Measurements from ENCODE around the gene DYNLT1. TPM values are rescaled to one million over a fixed set of nuclear protein-coding genes. Genes with fewer than 3 reads are reported as not detected.

The DYNLT1 gene
- total RNA-seq, 4 donors from 2014 or later, result 78.7 to 107 (median 87.4) TPM

DNA sequence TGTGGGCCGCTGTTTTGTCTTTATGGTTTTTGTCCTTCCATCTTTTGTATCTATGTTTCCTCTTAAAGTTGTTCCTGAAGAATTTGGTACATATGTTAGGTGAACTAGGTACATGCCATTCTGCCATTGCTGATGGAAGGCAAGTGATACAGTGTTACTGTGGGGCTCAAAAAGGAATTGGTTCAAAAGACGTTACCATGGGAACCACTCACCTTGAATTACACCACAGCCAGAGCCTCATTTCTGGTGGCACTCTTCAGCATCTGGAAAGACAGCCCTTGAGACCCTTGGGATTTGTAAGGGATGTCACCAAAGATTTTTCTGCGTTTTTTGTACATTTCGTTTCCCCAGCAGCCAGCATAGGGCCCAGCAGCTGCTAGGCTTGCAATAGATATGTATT, 52.7 kb downstream of the DYNLT1 start:
- no peaks in the 10 kb centered on the region for H3K9me3 ChIP-seq
- DNase-seq, result no peak
- intact Hi-C loops (cut with DNase I), result no loop called here
- no peaks in the 10 kb centered on the region for H3K4me1 ChIP-seq
- no peak overlapping the region for H3K4me3 ChIP-seq
- no peaks in the 10 kb centered on the region for H3K27me3 ChIP-seq
- H3K27ac ChIP-seq, result no peak overlapping the region
- WGBS, 2 donors, result 88 to 93% methylated on average over 4 of the region's 4 CpGs
- no peak for TF ChIP-seq POLR2A (IDR thresholded peaks at IDR 0.05)
- TF ChIP-seq, protein P1, sequence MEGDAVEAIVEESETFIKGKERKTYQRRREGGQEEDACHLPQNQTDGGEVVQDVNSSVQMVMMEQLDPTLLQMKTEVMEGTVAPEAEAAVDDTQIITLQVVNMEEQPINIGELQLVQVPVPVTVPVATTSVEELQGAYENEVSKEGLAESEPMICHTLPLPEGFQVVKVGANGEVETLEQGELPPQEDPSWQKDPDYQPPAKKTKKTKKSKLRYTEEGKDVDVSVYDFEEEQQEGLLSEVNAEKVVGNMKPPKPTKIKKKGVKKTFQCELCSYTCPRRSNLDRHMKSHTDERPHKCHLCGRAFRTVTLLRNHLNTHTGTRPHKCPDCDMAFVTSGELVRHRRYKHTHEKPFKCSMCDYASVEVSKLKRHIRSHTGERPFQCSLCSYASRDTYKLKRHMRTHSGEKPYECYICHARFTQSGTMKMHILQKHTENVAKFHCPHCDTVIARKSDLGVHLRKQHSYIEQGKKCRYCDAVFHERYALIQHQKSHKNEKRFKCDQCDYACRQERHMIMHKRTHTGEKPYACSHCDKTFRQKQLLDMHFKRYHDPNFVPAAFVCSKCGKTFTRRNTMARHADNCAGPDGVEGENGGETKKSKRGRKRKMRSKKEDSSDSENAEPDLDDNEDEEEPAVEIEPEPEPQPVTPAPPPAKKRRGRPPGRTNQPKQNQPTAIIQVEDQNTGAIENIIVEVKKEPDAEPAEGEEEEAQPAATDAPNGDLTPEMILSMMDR (IDR thresholded peaks at IDR 0.05), result no peak
- peaks cover 0 to 99% (median 22%) of the 10 kb centered on the region in 3 donors for H3K36me3 ChIP-seq

GRCh38 chr6:158591134-158591809, 53.3 kb downstream of the DYNLT1 start:
- H3K27me3 ChIP-seq, result no peaks in the 10 kb centered on the region
- no peak overlapping the region for H3K27ac ChIP-seq
- no peaks in the 10 kb centered on the region for H3K9me3 ChIP-seq
- no peak for DNase-seq
- intact Hi-C loops (cut with DNase I), result no loop called here
- no peak overlapping the region for H3K4me3 ChIP-seq
- no peak for TF ChIP-seq POLR2A (IDR thresholded peaks at IDR 0.05)
- TF ChIP-seq, protein P1 (IDR thresholded peaks at IDR 0.05), result no peak
- no peaks in the 10 kb centered on the region for H3K4me1 ChIP-seq
- 83 to 84% methylated on average over 7 of the region's 7 CpGs for WGBS, 2 donors
- H3K36me3 ChIP-seq, result peaks cover 2 to 99% (median 28%) of the 10 kb centered on the region in 3 donors

DNA sequence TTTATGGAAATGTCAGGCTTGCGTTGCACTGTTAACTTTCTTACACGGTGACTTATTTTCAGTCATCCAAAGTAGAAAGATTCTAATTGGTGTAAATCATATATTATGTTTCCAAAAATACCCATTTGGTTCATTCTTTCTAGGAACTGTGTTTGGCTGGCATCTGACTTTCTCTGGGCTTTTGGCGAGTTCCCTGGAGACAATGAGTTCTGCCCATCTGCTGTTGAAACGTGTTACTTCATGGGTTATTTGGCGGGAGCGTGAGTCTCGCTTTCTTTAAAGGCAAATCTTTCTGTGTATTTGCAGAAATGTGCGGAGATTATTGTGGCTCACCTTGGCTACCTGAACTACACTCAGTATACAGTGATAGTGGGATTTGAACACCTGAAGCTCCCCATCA, 55.2 kb downstream of the DYNLT1 start:
- no peak for DNase-seq

DNA sequence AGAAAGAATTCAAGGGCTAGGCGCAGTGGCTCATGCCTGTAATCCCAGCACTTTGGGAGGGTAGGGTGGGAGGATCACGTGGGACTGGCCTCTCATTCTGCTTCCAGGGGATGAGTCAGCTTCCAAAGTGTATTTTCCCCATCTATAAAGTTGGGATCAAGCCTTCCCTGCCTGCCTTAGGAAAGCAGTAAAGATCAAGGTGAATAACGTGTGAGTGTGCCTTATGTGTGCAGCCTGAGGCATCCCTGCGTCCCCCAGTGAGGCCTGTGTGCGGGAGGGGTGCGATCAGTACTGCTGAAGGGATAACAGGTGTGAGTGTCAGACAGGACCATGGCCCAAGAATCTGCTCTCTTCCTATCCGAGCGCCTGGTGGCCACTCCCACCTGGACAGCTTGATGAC, 57.9 kb downstream of the DYNLT1 start:
- peaks cover 11 to 96% (median 31%) of the 10 kb centered on the region in 3 donors for H3K36me3 ChIP-seq
- 87 to 90% methylated on average over 7 to 8 of the region's 8 CpGs for WGBS, 2 donors
- intact Hi-C loops (cut with DNase I), result no loop called here

More for the DNA sequence above, 55.2 kb downstream of the DYNLT1 start:
- intact Hi-C loops (cut with DNase I), result no loop called here
- no peaks in the 10 kb centered on the region for H3K4me1 ChIP-seq
- H3K4me3 ChIP-seq, result no peak overlapping the region
- no peak overlapping the region for H3K27ac ChIP-seq
- no peaks in the 10 kb centered on the region for H3K27me3 ChIP-seq
- peaks cover 11 to 98% (median 42%) of the 10 kb centered on the region in 3 donors for H3K36me3 ChIP-seq
- no peaks in the 10 kb centered on the region for H3K9me3 ChIP-seq
- TF ChIP-seq POLR2A (IDR thresholded peaks at IDR 0.05), result no peak
- TF ChIP-seq, protein P1 (IDR thresholded peaks at IDR 0.05), result no peak
- 74 to 78% methylated on average over 8 of the region's 8 CpGs for WGBS, 2 donors

More for the DNA sequence above, 57.9 kb downstream of the DYNLT1 start:
- Histone ChIP-seq H3K27me3 (no peaks in the 10 kb centered on the region), H3K9me3 (no peaks in the 10 kb centered on the region), H3K4me3 (no peak overlapping the region), H3K4me1 (no peaks in the 10 kb centered on the region), H3K27ac (no peak overlapping the region)
- TF ChIP-seq POLR2A (IDR thresholded peaks at IDR 0.05), result no peak
- TF ChIP-seq, protein P1 (IDR thresholded peaks at IDR 0.05), result no peak
- no peak for DNase-seq

Small RNA genes lying within 50 kb of the gene (small RNA-seq; reads per million reads assigned to genes)
- gene MIR7161, result 0 reads per million in 4 donors

Other genes starting within 250 kb of the DYNLT1 start
- gene TMEM181, start 84.7 kb downstream of the DYNLT1 start, total RNA-seq, result 10 to 100 TPM; 10.5 to 22.1 (median 16.8) TPM
- gene SYTL3, start 5.3 kb upstream of the DYNLT1 start, total RNA-seq, result 1 to 10 TPM; 1.6 to 8.0 (median 3.0) TPM
- 100 to 1,000 TPM; 208 to 339 (median 285) TPM for gene EZR, start 174.6 kb upstream of the DYNLT1 start, total RNA-seq